BE2C (cell line): ENCODE results near the gene BCL2L15.
"Not testable (repeated sequence)": the region's sequence is repeated elsewhere in the genome, so short reads cannot be mapped to it uniquely, and the experiment has no call there.

ENCODE experiments used
- DNase-seq: peaks from one replicate; pipeline ENCODE4 v3.0.0-alpha.2; 2020
- H3K27me3 ChIP-seq: fragments of 250-450 bp; sonication (Bioruptor Pico); 2 replicates; pipeline ENCODE4 v1.5.1; 2020; ENCODE audit warnings: mild to moderate bottlenecking
- H3K36me3 ChIP-seq: fragments of 250-450 bp; sonication (Bioruptor Pico); 2 replicates; pipeline ENCODE4 v1.5.1; 2020; ENCODE audit warnings: mild to moderate bottlenecking
- H3K4me1 ChIP-seq: fragments of 250-450 bp; sonication (Bioruptor Pico); 2 replicates; pipeline ENCODE4 v1.5.1; 2020
- H3K4me3 ChIP-seq: 2 replicates; pipeline ENCODE4 v1.5.1; 2011; ENCODE audit warnings: low read depth, low read length
- H3K9me3 ChIP-seq: fragments of 250-450 bp; sonication (Bioruptor Pico); 2 replicates; pipeline ENCODE4 v1.5.1; 2020
- TF ChIP-seq, protein P1 (sequence below): IDR thresholded peaks from 2 replicates; pipeline ENCODE4 v1.5.1; 2012; ENCODE audit warnings: mild to moderate bottlenecking, low read depth, low read length

The BCL2L15 gene

DNA sequence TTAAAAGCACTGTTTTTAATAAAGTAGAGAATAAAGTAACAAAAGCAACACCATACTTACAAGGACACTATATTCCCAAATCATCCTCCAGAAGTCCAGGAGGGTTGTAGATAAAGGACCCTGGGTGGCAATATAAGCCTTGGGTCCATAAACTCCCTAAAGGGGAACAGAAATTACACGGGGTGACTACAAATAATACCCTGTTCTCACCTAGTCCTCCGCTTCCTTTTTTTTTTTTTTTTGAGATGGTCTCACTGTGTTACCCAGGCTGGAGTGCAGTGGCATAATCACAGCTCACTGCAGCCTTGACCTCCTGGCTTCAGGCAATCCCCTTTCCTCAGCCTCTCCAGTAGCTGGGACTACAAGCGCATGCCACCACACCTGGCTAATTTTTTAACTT is 29.0 kb downstream of the BCL2L15 start:
- Histone ChIP-seq H3K9me3 (no peaks in the 10 kb centered on the region), H3K27me3 (no peaks in the 10 kb centered on the region), H3K36me3 (no peaks in the 10 kb centered on the region), H3K4me3 (no peak overlapping the region), H3K4me1 (no peaks in the 10 kb centered on the region)
- TF ChIP-seq, protein P1, sequence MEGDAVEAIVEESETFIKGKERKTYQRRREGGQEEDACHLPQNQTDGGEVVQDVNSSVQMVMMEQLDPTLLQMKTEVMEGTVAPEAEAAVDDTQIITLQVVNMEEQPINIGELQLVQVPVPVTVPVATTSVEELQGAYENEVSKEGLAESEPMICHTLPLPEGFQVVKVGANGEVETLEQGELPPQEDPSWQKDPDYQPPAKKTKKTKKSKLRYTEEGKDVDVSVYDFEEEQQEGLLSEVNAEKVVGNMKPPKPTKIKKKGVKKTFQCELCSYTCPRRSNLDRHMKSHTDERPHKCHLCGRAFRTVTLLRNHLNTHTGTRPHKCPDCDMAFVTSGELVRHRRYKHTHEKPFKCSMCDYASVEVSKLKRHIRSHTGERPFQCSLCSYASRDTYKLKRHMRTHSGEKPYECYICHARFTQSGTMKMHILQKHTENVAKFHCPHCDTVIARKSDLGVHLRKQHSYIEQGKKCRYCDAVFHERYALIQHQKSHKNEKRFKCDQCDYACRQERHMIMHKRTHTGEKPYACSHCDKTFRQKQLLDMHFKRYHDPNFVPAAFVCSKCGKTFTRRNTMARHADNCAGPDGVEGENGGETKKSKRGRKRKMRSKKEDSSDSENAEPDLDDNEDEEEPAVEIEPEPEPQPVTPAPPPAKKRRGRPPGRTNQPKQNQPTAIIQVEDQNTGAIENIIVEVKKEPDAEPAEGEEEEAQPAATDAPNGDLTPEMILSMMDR: no peak
- no peak for DNase-seq

DNA sequence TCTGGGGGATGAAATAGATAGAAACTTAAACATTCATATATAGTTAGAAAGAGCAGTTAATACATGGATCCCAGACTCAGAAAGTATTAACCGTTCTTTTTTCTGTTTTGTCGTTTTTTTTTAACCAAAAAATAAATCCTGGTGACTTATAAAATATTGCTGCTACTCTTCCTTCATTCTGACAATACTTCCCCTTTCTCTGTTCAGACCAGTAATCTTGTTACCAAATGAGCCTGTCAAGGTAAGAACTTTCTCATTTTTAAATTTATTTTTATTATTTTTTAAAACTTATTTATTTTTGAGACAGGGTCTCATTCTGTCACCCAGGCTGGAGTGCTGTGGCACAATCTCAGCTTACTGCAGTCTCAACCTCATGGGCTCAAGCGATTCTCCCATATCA is 29.6 kb downstream of the BCL2L15 start:
- Histone ChIP-seq H3K27me3 (no peaks in the 10 kb centered on the region), H3K4me3 (no peak overlapping the region), H3K9me3 (no peaks in the 10 kb centered on the region), H3K4me1 (no peaks in the 10 kb centered on the region), H3K36me3 (no peaks in the 10 kb centered on the region)
- no peak for DNase-seq
- TF ChIP-seq, protein P1: no peak

DNA sequence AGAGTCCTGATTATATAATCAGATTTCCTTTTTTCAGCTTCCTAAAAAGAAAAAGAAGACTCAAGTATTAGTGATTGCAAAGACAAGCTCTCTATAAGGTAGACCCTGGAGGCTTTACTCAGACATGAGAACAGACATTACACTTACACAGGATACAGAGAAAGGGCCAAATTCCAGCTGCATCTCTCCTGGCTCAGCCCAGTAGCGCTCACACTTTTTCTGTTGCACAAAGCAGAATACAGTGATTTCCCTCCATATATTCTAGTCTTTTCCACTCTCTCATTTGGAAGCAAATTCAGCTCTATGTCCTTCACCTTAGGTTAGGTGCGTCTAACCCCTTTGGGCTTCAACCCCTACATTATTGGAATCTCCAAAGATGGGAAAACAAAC is 31.0 kb downstream of the BCL2L15 start:
- TF ChIP-seq, protein P1: no peak
- Histone ChIP-seq H3K4me3 (no peak overlapping the region), H3K27me3 (no peaks in the 10 kb centered on the region), H3K4me1 (no peaks in the 10 kb centered on the region), H3K36me3 (no peaks in the 10 kb centered on the region), H3K9me3 (no peaks in the 10 kb centered on the region)
- no peak for DNase-seq

DNA sequence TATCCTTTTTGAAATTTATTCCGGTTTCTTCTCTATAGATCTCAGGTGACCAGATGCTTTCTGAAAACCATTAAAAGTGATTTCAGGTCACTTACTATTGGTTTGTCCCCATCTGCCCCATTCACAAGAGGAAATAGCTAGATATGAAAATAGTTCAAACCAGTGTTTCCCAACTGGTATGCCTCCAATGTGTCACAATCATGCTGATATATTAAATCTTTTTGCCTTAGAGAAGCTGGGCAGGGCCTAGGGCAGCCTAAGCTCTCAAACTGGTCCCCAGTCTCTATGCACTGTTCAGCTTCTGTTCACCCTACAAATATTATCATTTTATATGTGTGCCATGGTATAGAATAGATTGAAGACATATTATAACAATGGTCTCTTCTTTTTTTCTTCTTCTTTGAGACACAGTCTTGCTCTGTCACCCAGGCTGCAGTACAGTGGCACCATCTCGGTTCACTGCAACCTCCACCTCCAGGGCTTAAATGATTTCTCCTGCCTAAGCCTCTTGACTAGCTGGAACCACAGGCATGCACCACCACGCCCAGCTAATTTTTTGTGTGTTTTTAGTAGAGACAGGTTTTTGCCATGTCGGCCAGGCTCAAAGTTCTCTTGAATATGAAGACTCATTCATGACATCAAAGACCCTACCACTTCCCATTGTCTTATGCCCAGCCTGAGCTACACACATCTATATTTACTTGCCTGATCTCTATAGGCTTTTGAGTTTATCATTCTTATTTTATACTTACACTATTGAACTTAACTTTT is 31.6 kb downstream of the BCL2L15 start:
- TF ChIP-seq, protein P1: no peak
- H3K27me3 ChIP-seq: no peaks in the 10 kb centered on the region
- no peak overlapping the region for H3K4me3 ChIP-seq
- H3K36me3 ChIP-seq: no peaks in the 10 kb centered on the region
- H3K4me1 ChIP-seq: no peaks in the 10 kb centered on the region
- no peak for DNase-seq
- H3K9me3 ChIP-seq: no peaks in the 10 kb centered on the region

DNA sequence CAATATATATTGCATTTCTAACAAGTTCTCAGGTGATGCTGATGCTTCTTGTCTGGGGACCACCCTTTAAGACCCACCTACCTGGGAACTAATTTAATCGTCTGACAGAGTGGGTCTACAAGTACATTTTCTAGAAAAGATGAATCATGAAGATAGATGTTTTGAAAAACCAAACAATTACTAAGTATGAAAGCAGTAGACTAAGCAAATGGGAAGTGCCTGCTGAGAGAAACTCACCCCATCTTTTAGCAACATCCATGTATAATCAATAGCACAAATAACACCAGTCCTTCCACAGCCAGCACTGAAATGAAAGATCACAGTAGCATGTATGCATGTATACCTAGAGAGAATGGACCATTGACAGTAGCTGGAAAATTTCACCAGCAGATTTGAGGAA is 33.1 kb downstream of the BCL2L15 start:
- DNase-seq: no peak
- Histone ChIP-seq H3K36me3 (no peaks in the 10 kb centered on the region), H3K4me3 (no peak overlapping the region), H3K9me3 (no peaks in the 10 kb centered on the region), H3K4me1 (no peaks in the 10 kb centered on the region), H3K27me3 (no peaks in the 10 kb centered on the region)
- TF ChIP-seq, protein P1: no peak

DNA sequence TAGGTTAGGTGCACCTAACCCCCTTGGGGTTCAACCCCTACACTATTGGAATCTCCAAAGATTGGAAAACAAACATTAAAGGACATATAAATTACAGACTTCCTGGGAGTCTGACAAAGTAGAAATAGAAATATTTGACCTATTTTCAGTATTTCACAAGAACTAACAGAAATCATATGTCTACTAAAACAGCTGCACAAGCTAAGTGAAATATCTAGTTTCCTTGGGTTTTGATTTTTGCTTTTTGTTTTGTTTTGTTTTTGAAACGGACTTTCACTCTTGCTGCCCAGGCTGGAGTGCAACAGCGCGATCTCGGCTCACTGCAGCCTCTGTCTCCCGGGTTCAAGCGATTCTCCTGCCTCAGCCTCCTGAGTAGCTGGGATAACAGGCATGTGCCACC is 34.7 kb downstream of the BCL2L15 start:
- DNase-seq, H3K36me3 ChIP-seq, H3K4me3 ChIP-seq, H3K4me1 ChIP-seq, H3K27me3 ChIP-seq, H3K9me3 ChIP-seq: not testable (repeated sequence)
